GM12872 (cell line): ENCODE results near the gene PIK3C3.

Source experiments
- CTCF ChIP-seq: IDR thresholded peaks from 3 replicates; pipeline ENCODE4 v1.5.1; 2011; ENCODE audit warnings: low read depth, mild to moderate bottlenecking, low read length, moderate library complexity; ENCODE audit not compliant: insufficient read depth

Gene PIK3C3

DNA sequence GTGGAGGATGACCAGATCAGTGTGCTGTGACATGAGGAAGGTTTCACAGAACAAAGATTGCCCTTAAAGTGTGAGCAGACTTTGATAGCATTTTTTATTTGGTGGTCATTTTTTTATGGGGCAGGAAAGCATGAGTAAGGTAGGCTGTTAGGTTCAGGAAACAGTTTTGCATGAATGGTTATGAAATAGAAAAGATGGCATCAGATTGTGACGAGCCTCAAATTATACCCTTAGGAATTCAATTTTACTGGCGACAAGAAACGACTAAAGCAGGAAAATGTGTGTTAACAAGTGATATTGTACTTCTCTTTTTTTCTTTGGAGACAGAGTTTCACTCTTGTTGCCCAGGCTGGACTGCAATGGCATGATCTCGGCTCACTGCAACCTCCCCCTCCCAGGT lies 44.7 kb downstream of the PIK3C3 start:
- no peak for TF ChIP-seq CTCF

DNA sequence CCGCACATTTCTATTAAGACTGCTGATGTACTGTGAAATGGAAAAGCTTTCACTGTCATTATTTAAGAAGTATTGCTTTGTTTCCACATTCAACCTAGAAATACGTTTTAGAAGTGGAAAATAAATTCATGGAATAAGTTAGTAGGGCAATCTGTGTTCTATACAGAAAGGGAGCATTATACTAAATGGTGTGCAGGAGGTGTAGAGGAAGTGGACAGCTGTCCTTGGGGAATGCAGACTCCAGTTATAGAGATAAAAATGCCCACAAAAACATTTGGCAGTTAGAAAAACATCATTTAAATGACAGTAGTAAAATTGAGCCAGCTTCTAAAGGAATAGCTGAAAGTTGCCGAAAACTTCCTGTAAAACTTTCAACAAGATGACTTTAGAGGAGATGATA lies 46.8 kb downstream of the PIK3C3 start:
- no peak for TF ChIP-seq CTCF

DNA sequence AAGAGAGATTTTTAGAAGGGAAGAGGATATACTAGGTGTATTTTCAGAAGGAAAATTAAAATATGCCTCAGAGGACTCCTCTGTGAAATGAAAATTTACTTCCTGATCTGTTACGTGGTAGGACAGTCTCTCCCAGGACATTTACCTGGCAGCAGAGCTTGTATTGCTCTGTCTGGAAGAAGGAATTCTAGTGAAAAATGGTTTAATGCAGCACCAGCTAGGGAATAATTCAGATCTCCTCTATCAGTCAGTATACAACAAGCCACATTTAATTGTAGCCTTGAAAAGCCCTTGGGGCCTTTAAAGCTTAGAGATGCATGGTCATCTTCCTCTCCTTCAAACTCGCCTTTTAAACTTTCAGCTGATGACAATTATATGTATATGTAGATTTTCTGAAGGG lies 49.6 kb downstream of the PIK3C3 start:
- TF ChIP-seq CTCF, result no peak

- TF ChIP-seq CTCF, result no peak
These were observed 50.7 kb downstream of the PIK3C3 start for GRCh38 chr18:42005782-42006181.

DNA sequence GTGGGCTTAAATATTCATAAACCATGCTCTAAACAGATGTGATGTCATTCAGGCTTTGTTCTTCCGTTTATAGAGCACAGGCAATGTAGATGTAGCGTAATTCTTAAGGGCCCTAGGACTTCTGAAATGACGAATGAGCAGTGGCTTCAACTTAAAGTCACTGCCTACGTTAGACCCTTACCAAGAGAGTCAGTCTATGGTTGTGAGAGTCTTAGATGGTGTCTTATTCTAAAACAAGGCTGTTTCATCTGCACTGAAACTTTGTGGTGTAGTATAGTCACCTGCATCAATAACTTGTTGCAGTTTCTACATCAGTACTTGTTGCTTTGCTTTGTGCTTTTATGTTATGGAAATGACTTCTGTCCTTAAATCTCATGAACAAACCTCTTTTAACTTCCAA lies 56.0 kb downstream of the PIK3C3 start:
- no peak for TF ChIP-seq CTCF

GRCh38 chr18:42018831-42019230 lies 63.8 kb downstream of the PIK3C3 start:
- TF ChIP-seq CTCF, result no peak

DNA sequence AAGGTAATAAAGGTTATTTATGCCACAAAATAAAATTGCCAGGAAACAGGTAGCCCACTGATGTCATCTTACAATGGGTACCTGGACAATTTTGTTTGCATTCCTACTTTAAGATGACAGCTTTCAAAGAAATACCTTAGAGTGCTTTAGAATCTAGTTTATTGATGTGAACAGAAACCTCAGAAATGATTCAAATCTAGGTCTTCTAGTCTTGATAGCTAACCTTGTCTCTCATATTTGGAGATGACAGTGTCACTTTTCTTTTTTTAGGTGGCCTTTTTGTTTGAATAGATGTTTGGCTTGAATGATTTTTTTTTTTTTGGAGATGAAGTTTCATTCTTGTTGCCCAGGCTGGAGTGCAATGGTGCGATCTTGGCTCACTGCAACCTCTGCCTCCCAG lies 69.1 kb downstream of the PIK3C3 start:
- TF ChIP-seq CTCF, result no peak

GRCh38 chr18:42025491-42025890 lies 70.5 kb downstream of the PIK3C3 start:
- no peak for TF ChIP-seq CTCF
